Suprapubic skin (tissue), 3 donors: Measurements from ENCODE around the gene EML4.

ENCODE experiments used
- POLR2A ChIP-seq, 2 donors: fragments of 450-650 bp; IDR thresholded peaks; one replicate each; pipeline ENCODE4 v1.6.1; 2017; ENCODE audit warnings: antibody characterized with exemption in 2 of 2, mild to moderate bottlenecking in 2 of 2, moderate library complexity in 2 of 2
- TF ChIP-seq, protein P1 (sequence below), 2 donors: fragments of 200-600 bp in 1 of 2; fragments of 450-650 bp in 1 of 2; sonication (generic) in 1 of 2; IDR thresholded peaks; one replicate each; pipeline ENCODE4 v1.5.1; 2016 to 2019; ENCODE audit warnings: antibody characterized with exemption in 2 of 2, mild to moderate bottlenecking in 1 of 2, moderate library complexity in 1 of 2

DNA sequence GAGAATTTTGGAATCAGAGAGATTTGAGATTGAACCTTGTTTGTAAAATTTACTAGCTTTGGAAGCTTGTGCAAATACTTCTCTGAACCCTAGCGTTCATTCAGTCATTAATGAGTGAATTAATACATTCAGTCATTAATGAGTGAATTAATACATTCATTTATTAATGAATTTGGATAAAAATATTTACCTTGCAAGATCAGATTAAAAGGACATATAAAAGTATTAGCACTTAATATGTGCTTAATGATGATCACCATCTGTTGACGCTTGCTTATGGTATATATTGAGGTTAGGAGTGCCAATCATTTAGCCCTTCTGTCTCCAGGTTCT lies 26.9 kb downstream of the EML4 start:
- TF ChIP-seq, protein P1, sequence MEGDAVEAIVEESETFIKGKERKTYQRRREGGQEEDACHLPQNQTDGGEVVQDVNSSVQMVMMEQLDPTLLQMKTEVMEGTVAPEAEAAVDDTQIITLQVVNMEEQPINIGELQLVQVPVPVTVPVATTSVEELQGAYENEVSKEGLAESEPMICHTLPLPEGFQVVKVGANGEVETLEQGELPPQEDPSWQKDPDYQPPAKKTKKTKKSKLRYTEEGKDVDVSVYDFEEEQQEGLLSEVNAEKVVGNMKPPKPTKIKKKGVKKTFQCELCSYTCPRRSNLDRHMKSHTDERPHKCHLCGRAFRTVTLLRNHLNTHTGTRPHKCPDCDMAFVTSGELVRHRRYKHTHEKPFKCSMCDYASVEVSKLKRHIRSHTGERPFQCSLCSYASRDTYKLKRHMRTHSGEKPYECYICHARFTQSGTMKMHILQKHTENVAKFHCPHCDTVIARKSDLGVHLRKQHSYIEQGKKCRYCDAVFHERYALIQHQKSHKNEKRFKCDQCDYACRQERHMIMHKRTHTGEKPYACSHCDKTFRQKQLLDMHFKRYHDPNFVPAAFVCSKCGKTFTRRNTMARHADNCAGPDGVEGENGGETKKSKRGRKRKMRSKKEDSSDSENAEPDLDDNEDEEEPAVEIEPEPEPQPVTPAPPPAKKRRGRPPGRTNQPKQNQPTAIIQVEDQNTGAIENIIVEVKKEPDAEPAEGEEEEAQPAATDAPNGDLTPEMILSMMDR (IDR thresholded peaks at IDR 0.05), result no peak
- TF ChIP-seq POLR2A (IDR thresholded peaks at IDR 0.05), result no peak
